Panc1 (cell line): ENCODE data around the gene LMNA. TPM values are rescaled to one million over a fixed set of nuclear protein-coding genes. Genes with fewer than 3 reads are reported as not detected.
A peak's percentile ranks its signal among the peaks of the same experiment; 100 is the strongest.

Experiments used
- ATAC-seq: fragments of 200-7000 bp; cut with Tn5 transposase; 2 replicates; pipeline ENCODE4 v1.9.1; 2020; ENCODE audit warnings: mild to moderate bottlenecking, moderate library complexity
- BruUV-seq: library from RNA; stranded (reverse); fragments of 400-500 nt; replicated peaks from 2 replicates; lab custom pipeline; 2021; lab: Mats Ljungman, UMichigan
- CTCF ChIA-PET: fragments of 300-600 bp; sonication (Branson Sonifier 250); formaldehyde crosslinking; loops from one replicate; lab custom pipeline; 2022; ENCODE audit warnings: antibody characterized with exemption; lab: Charles Lee
- POLR2A ChIA-PET: fragments of 300-600 bp; sonication (Branson Sonifier 250); formaldehyde crosslinking; loops from one replicate; lab custom pipeline; 2022; ENCODE audit warnings: antibody characterized with exemption; lab: Charles Lee
- DNase-seq: peaks from one replicate; pipeline ENCODE4 v3.0.0-alpha.2; 2010; ENCODE audit warnings: low read depth, low spot score
- H3K27ac ChIP-seq: 2 replicates; pipeline ENCODE4 v1.5.1; 2011; ENCODE audit warnings: mild to moderate bottlenecking, low read length, inconsistent platforms
- H3K27me3 ChIP-seq: fragments of 200-500 bp; sonication (Bioruptor generic); 2 replicates; pipeline ENCODE4 v1.6.0; 2014; ENCODE audit warnings: low read length, inconsistent platforms; ENCODE audit not compliant: control insufficient read depth, insufficient read depth
- H3K36me3 ChIP-seq: fragments of 200-500 bp; sonication (Bioruptor generic); 2 replicates; pipeline ENCODE4 v1.5.1; 2014; ENCODE audit warnings: inconsistent platforms, mild to moderate bottlenecking, low read length, moderate library complexity; ENCODE audit not compliant: control insufficient read depth, insufficient read depth
- H3K4me1 ChIP-seq: 2 replicates; pipeline ENCODE4 v1.5.1; 2011; ENCODE audit warnings: inconsistent platforms, mild to moderate bottlenecking, low read length, moderate library complexity; ENCODE audit not compliant: control insufficient read depth, insufficient read depth
- H3K4me3 ChIP-seq, 2 experiments: 2 replicates each; pipeline ENCODE4 v1.5.1; 2011 to 2012; ENCODE audit warnings: low read depth in 2 of 2, low read length in 2 of 2, mild to moderate bottlenecking in 2 of 2, inconsistent platforms in 1 of 2, moderate library complexity in 1 of 2
- H3K9me3 ChIP-seq: fragments of 200-500 bp; sonication (Bioruptor generic); 2 replicates; pipeline ENCODE4 v1.5.1; 2014; ENCODE audit warnings: low read depth, mild to moderate bottlenecking, inconsistent platforms, low read length, moderate library complexity; ENCODE audit not compliant: control insufficient read depth, insufficient read depth
- POLR2AphosphoS5 ChIP-seq: IDR thresholded peaks from 2 replicates; pipeline ENCODE4 v1.6.1; 2012; ENCODE audit warnings: mild to moderate bottlenecking, low read depth, low read length, moderate library complexity
- SIN3A ChIP-seq: IDR thresholded peaks from 2 replicates; pipeline ENCODE4 v1.6.1; 2012; ENCODE audit warnings: low read depth, mild to moderate bottlenecking, low read length, moderate library complexity, borderline replicate concordance; ENCODE audit not compliant: insufficient read depth
- TCF7L2 ChIP-seq: IDR thresholded peaks from 2 replicates; pipeline ENCODE4 v1.6.1; 2011; ENCODE audit warnings: mild to moderate bottlenecking, low read depth, low read length, inconsistent platforms
- in situ Hi-C: cut with HindIII; loops from 2 replicates; pipeline ENCODE4 v1.10.0; 2016; ENCODE audit warnings: low sequenced_read_pairs, low pct_unique_long_range_greater_than_20kb
- intact Hi-C: fragments of 100-400 bp; cut with micrococcal nuclease; formaldehyde crosslinking; loops from one replicate; pipeline ENCODE4 v1.10.0; 2022; ENCODE audit not compliant: unreplicated experiment
- total RNA-seq: library from RNA; stranded (reverse); gene quantifications from one replicate; pipeline ENCODE4 v1.2.1, GENCODE V29; 2021; ENCODE audit not compliant: unreplicated experiment
- TF ChIP-seq, protein P1 (sequence below): fragments of 450-650 bp; IDR thresholded peaks from 2 replicates; pipeline ENCODE4 v1.5.1; 2017; ENCODE audit warnings: mild to moderate bottlenecking
- TF ChIP-seq, protein P2 (sequence below), 2 experiments: IDR thresholded peaks; 2 replicates each; pipeline ENCODE4 v1.6.1; 2011 to 2012; ENCODE audit warnings: low read depth in 2 of 2, control low read depth in 1 of 2, low read length in 1 of 2, mild to moderate bottlenecking in 1 of 2, moderate library complexity in 1 of 2; ENCODE audit not compliant: insufficient read depth in 1 of 2

The LMNA gene
- total RNA-seq, 1 experiment from 2014 or later: 691 TPM

DNA sequence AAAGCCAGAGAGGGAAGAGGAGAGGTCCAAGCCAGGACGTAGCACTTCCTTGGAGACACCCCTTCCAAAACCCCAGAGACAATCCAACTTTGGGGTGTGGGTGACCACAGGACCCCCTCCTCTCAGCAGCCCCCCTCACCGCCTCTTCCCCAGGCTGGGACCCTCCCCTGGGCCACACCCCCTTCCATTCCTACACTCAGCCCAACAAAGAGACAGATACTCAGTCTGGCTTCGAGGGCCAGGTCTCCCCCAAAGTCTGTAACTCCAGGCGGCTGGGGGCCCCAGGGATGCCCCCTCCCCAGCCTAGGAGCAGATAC is 33.7 kb upstream of the LMNA start:
- ChIA-PET POLR2A (no interaction called here), CTCF (no interaction called here)
- Histone ChIP-seq H3K36me3 (no peaks in the 10 kb centered on the region; the same call in 1 of the 2 replicates), H3K9me3 (no peaks in the 10 kb centered on the region), H3K4me1 (peaks cover 13% of the 10 kb centered on the region), H3K27ac (peak overlapping the region; percentile 68), H3K27me3 (no peaks in the 10 kb centered on the region), H3K4me3 (peak overlapping the region; percentile 66 to 74)
- intact Hi-C loops (no loop called here), in situ Hi-C loops (no loop called here)
- ATAC-seq (no peak), DNase-seq (no peak)
- no TSS peak for BruUV-seq
- TF ChIP-seq, protein P1, sequence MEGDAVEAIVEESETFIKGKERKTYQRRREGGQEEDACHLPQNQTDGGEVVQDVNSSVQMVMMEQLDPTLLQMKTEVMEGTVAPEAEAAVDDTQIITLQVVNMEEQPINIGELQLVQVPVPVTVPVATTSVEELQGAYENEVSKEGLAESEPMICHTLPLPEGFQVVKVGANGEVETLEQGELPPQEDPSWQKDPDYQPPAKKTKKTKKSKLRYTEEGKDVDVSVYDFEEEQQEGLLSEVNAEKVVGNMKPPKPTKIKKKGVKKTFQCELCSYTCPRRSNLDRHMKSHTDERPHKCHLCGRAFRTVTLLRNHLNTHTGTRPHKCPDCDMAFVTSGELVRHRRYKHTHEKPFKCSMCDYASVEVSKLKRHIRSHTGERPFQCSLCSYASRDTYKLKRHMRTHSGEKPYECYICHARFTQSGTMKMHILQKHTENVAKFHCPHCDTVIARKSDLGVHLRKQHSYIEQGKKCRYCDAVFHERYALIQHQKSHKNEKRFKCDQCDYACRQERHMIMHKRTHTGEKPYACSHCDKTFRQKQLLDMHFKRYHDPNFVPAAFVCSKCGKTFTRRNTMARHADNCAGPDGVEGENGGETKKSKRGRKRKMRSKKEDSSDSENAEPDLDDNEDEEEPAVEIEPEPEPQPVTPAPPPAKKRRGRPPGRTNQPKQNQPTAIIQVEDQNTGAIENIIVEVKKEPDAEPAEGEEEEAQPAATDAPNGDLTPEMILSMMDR: no peak
- TF ChIP-seq TCF7L2 (no peak), SIN3A (no peak), POLR2AphosphoS5 (no peak)
- TF ChIP-seq, protein P2, sequence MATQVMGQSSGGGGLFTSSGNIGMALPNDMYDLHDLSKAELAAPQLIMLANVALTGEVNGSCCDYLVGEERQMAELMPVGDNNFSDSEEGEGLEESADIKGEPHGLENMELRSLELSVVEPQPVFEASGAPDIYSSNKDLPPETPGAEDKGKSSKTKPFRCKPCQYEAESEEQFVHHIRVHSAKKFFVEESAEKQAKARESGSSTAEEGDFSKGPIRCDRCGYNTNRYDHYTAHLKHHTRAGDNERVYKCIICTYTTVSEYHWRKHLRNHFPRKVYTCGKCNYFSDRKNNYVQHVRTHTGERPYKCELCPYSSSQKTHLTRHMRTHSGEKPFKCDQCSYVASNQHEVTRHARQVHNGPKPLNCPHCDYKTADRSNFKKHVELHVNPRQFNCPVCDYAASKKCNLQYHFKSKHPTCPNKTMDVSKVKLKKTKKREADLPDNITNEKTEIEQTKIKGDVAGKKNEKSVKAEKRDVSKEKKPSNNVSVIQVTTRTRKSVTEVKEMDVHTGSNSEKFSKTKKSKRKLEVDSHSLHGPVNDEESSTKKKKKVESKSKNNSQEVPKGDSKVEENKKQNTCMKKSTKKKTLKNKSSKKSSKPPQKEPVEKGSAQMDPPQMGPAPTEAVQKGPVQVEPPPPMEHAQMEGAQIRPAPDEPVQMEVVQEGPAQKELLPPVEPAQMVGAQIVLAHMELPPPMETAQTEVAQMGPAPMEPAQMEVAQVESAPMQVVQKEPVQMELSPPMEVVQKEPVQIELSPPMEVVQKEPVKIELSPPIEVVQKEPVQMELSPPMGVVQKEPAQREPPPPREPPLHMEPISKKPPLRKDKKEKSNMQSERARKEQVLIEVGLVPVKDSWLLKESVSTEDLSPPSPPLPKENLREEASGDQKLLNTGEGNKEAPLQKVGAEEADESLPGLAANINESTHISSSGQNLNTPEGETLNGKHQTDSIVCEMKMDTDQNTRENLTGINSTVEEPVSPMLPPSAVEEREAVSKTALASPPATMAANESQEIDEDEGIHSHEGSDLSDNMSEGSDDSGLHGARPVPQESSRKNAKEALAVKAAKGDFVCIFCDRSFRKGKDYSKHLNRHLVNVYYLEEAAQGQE (IDR thresholded peaks at IDR 0.05; ENCODE audit: insufficient read depth in 1 of 2, low read depth in 2 of 2, low read length in 1 of 2): no peak

DNA sequence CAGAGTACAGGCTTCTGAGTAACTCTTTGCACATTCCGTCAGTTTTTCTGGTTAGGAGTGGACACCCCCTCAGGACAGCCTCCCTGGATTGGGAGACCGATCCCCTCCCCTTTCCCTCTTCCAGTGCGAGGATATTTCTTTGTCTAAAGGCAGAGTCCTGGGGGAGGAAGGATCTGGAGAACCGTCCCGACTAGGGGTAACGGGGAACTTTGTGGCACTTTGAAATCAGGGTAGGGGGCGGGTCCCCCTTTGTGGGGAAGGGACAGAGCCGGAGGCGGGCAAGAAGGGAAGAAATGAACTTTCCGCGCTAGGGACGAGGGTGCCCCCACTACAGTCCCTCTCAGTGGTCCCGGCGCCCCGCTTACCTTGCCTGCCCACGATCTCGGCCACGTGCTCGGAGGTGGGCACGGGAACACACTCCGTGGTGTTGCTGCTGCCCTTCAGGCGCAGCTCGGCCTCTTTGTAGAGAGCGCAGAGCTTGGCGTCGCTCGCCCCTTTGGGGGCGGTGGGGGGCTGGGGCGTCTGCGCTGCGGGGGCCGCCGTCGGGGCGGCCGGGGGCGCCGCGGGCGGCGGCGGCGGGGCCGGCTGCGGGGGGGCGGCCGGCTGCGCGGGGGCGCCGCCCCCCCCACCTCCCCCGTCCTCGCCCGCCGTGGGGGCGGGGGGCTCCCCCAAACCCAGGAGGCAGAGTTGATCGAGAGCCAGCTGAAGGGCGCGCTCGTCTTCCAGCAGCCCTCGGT is 33.2 kb upstream of the LMNA start:
- intact Hi-C loops: no loop called here
- in situ Hi-C loops: no loop called here
- CTCF ChIA-PET: no interaction called here
- POLR2A ChIA-PET: no interaction called here
- DNase-seq (no peak), ATAC-seq (no peak)
- no peaks in the 10 kb centered on the region; the same call in 1 of the 2 replicates for H3K36me3 ChIP-seq
- peak overlapping the region; percentile 68 for H3K27ac ChIP-seq
- peak overlapping the region; percentile 66 to 74 for H3K4me3 ChIP-seq
- H3K9me3 ChIP-seq: no peaks in the 10 kb centered on the region
- no peaks in the 10 kb centered on the region for H3K27me3 ChIP-seq
- peaks cover 10% of the 10 kb centered on the region for H3K4me1 ChIP-seq
- TF ChIP-seq, protein P2 (IDR thresholded peaks at IDR 0.05; ENCODE audit: insufficient read depth in 1 of 2, low read depth in 2 of 2, low read length in 1 of 2): no peak
- TF ChIP-seq SIN3A (no peak), TCF7L2 (no peak), POLR2AphosphoS5 (no peak)
- TF ChIP-seq, protein P1: no peak
- no TSS peak for BruUV-seq
